Thymus (tissue), 11 donors: Measurements from ENCODE around the gene MAL. TPM values are rescaled to one million over a fixed set of nuclear protein-coding genes. Genes with fewer than 3 reads are reported as not detected.

Source experiments
- DNase-seq, 9 donors: peaks; one replicate each; pipeline ENCODE4 v3.0.0-alpha.2; 2013; ENCODE audit warnings: low spot score in 9 of 9, low read depth in 6 of 9, missing footprints in 1 of 9
- H3K27ac ChIP-seq, 2 donors: one replicate each; pipeline ENCODE4 v1.5.1; 2013; ENCODE audit warnings: control low read depth in 1 of 2, low read depth in 1 of 2, low read length in 1 of 2, mild to moderate bottlenecking in 1 of 2, moderate library complexity in 1 of 2
- H3K27me3 ChIP-seq, 2 donors: one replicate each; pipeline ENCODE4 v1.5.1; 2013; ENCODE audit warnings: low read length in 1 of 2; ENCODE audit not compliant: control insufficient read depth in 2 of 2, insufficient read depth in 1 of 2
- H3K36me3 ChIP-seq, 2 donors: one replicate each; pipeline ENCODE4 v1.5.1; 2013; ENCODE audit warnings: low read length in 1 of 2, mild to moderate bottlenecking in 1 of 2, moderate library complexity in 1 of 2; ENCODE audit not compliant: control insufficient read depth in 2 of 2, insufficient read depth in 2 of 2
- H3K4me1 ChIP-seq, 2 donors: one replicate each; pipeline ENCODE4 v1.5.1; 2013; ENCODE audit warnings: low read length in 2 of 2; ENCODE audit not compliant: control insufficient read depth in 2 of 2, insufficient read depth in 2 of 2
- H3K4me3 ChIP-seq, 2 donors: one replicate each; pipeline ENCODE4 v1.5.1; 2013; ENCODE audit warnings: low read length in 2 of 2, control low read depth in 1 of 2, mild to moderate bottlenecking in 1 of 2
- H3K9me3 ChIP-seq, 2 donors: one replicate each; pipeline ENCODE4 v1.5.1; 2013; ENCODE audit warnings: low read length in 1 of 2, mild to moderate bottlenecking in 1 of 2; ENCODE audit not compliant: control insufficient read depth in 2 of 2, insufficient read depth in 1 of 2
- WGBS: extraction: QIAGEN DNeasy Blood & Tissue Kit; methylation state at CpG from one replicate; pipeline ENCODE4 v1.1.7; 2013; 5-methylcytosine and 5-hydroxymethylcytosine counted together
- polyA plus RNA-seq: library from polyadenylated mRNA; stranded (reverse); fragments of 200-250 nt; gene quantifications from one replicate; pipeline ENCODE4 v1.2.3, GENCODE V29; 2013
- total RNA-seq: library from RNA; stranded (reverse); fragments of 120-200 nt; gene quantifications from one replicate; pipeline ENCODE4 v1.2.4, GENCODE V29; 2013
- donor health status: healthy.

The MAL gene
- total and polyA plus RNA-seq, 2 donors: 143 to 190 TPM

- Histone ChIP-seq H3K36me3 (no peaks in the 10 kb centered on the region), H3K9me3 (peaks cover 0 to 3% of the 10 kb centered on the region in 2 donors), H3K4me1 (peaks cover 7 to 23% of the 10 kb centered on the region in 2 donors), H3K27me3 (peaks cover 0 to 10% of the 10 kb centered on the region in 2 donors), H3K4me3 (no peak overlapping the region), H3K27ac (no peak overlapping the region)
- WGBS: 95% methylated on average over 3 of the region's 3 CpGs
- DNase-seq: no peak
Observed at GRCh38 chr2:94994914-94995552, 30.5 kb upstream of the MAL start.

- Histone ChIP-seq H3K9me3 (peaks cover 0 to 3% of the 10 kb centered on the region in 2 donors), H3K27me3 (peaks cover 0 to 10% of the 10 kb centered on the region in 2 donors), H3K36me3 (no peaks in the 10 kb centered on the region), H3K4me3 (no peak overlapping the region), H3K4me1 (peaks cover 7 to 29% of the 10 kb centered on the region in 2 donors), H3K27ac (no peak overlapping the region)
- 94% methylated on average over 7 of the region's 7 CpGs for WGBS
- no peak for DNase-seq
Observed at GRCh38 chr2:94995553-94996304, 29.8 kb upstream of the MAL start.

GRCh38 chr2:94996305-94997100 is 29.0 kb upstream of the MAL start:
- H3K4me3 ChIP-seq: no peak overlapping the region
- H3K27ac ChIP-seq: no peak overlapping the region
- peaks cover 0 to 10% of the 10 kb centered on the region in 2 donors for H3K27me3 ChIP-seq
- DNase-seq: no peak
- peaks cover 0 to 3% of the 10 kb centered on the region in 2 donors for H3K9me3 ChIP-seq
- no peaks in the 10 kb centered on the region for H3K36me3 ChIP-seq
- 92% methylated on average over 23 of the region's 23 CpGs for WGBS
- H3K4me1 ChIP-seq: peaks cover 7 to 37% of the 10 kb centered on the region in 2 donors

GRCh38 chr2:94997981-94998930 is 27.3 kb upstream of the MAL start:
- H3K9me3 ChIP-seq: peaks cover 0 to 3% of the 10 kb centered on the region in 2 donors

GRCh38 chr2:94999431-94999883 is 26.1 kb upstream of the MAL start:
- peak overlapping the region in 1 of 2 donors; percentile 82 for H3K27ac ChIP-seq
- peaks cover 0 to 10% of the 10 kb centered on the region in 2 donors for H3K27me3 ChIP-seq
- over 99% methylated on average over 7 of the region's 7 CpGs for WGBS
- no peaks in the 10 kb centered on the region for H3K9me3 ChIP-seq
- peaks cover 13 to 62% of the 10 kb centered on the region in 2 donors for H3K4me1 ChIP-seq
- H3K4me3 ChIP-seq: no peak overlapping the region
- DNase-seq: no peak
- no peaks in the 10 kb centered on the region for H3K36me3 ChIP-seq

More at GRCh38 chr2:94997981-94998930, 27.3 kb upstream of the MAL start:
- Histone ChIP-seq H3K27me3 (peaks cover 0 to 10% of the 10 kb centered on the region in 2 donors), H3K4me3 (peak overlapping the region; percentile 47 to 59), H3K4me1 (peaks cover 11 to 50% of the 10 kb centered on the region in 2 donors), H3K36me3 (no peaks in the 10 kb centered on the region), H3K27ac (peak overlapping the region in 1 of 2 donors; percentile 82)
- WGBS: 26% methylated on average over 54 of the region's 54 CpGs
- peak in 5 of 9 donors; percentile 73 to 91 (median 85) for DNase-seq

- H3K4me1 ChIP-seq: peaks cover 24 to 78% of the 10 kb centered on the region in 2 donors
- 83% methylated on average over 5 of the region's 5 CpGs for WGBS
- H3K9me3 ChIP-seq: no peaks in the 10 kb centered on the region
- H3K4me3 ChIP-seq: no peak overlapping the region
- H3K27ac ChIP-seq: peak overlapping the region in 1 of 2 donors; percentile 80
- H3K27me3 ChIP-seq: peaks cover 0 to 7% of the 10 kb centered on the region in 2 donors
- peak in 2 of 9 donors; percentile 32 to 57 for DNase-seq
- H3K36me3 ChIP-seq: no peaks in the 10 kb centered on the region
Observed at GRCh38 chr2:95001051-95001562, 24.4 kb upstream of the MAL start.

- DNase-seq: peak in 2 of 9 donors; percentile 44 to 75
- no peak overlapping the region for H3K4me3 ChIP-seq
- H3K27me3 ChIP-seq: peaks cover 0 to 5% of the 10 kb centered on the region in 2 donors
- no peaks in the 10 kb centered on the region for H3K36me3 ChIP-seq
- H3K4me1 ChIP-seq: peaks cover 29 to 84% of the 10 kb centered on the region in 2 donors
- peak overlapping the region in 1 of 2 donors; percentile 80 for H3K27ac ChIP-seq
- no peaks in the 10 kb centered on the region for H3K9me3 ChIP-seq
- WGBS: 93% methylated on average over 2 of the region's 2 CpGs
Observed at GRCh38 chr2:95001701-95002100, 23.8 kb upstream of the MAL start.

GRCh38 chr2:95002498-95002897 is 23.0 kb upstream of the MAL start:
- DNase-seq: no peak
- WGBS: 96% methylated on average over 5 of the region's 5 CpGs
- H3K27ac ChIP-seq: peak overlapping the region in 1 of 2 donors; percentile 80
- no peaks in the 10 kb centered on the region for H3K36me3 ChIP-seq
- H3K27me3 ChIP-seq: peaks cover 0 to 5% of the 10 kb centered on the region in 2 donors
- no peaks in the 10 kb centered on the region for H3K9me3 ChIP-seq
- no peak overlapping the region for H3K4me3 ChIP-seq
- peaks cover 36 to 92% of the 10 kb centered on the region in 2 donors for H3K4me1 ChIP-seq
